Caki2 (cell line): ENCODE results near the gene MAP3K5. TPM values are rescaled to one million over a fixed set of nuclear protein-coding genes. Genes with fewer than 3 reads are reported as not detected.

ENCODE experiments used
- DNase-seq: peaks from one replicate; pipeline ENCODE4 v3.0.0-alpha.2; 2015; ENCODE audit warnings: low read depth
- in situ Hi-C: cut with HindIII; loops from 2 replicates; pipeline ENCODE4 v1.10.0; 2016; ENCODE audit warnings: low sequenced_read_pairs, low pct_unique_long_range_greater_than_20kb, mixed read lengths
- total RNA-seq: library from RNA; depleted of rRNA; stranded (reverse); fragments of >200 nt; shearing (Covaris generic); gene quantifications from 2 replicates; pipeline ENCODE4 v1.2.3, GENCODE V29; 2014; ENCODE audit warnings: low replicate concordance

The MAP3K5 gene
- total RNA-seq, 1 experiment from 2014 or later: 7.0 TPM

- DNase-seq: no peak
- in situ Hi-C loops: no loop called here
Observed at GRCh38 chr6:136737871-136738691, 54.2 kb downstream of the MAP3K5 start.

GRCh38 chr6:136737374-136737844 lies 54.9 kb downstream of the MAP3K5 start:
- in situ Hi-C loops: no loop called here

GRCh38 chr6:136736281-136736960 lies 55.9 kb downstream of the MAP3K5 start:
- no peak for DNase-seq
- in situ Hi-C loops: no loop called here

More at GRCh38 chr6:136737374-136737844, 54.9 kb downstream of the MAP3K5 start:
- no peak for DNase-seq

GRCh38 chr6:136734977-136735376 lies 57.3 kb downstream of the MAP3K5 start:
- no peak for DNase-seq
- in situ Hi-C loops: no loop called here

GRCh38 chr6:136732889-136733288 lies 59.4 kb downstream of the MAP3K5 start:
- in situ Hi-C loops: no loop called here
- no peak for DNase-seq

GRCh38 chr6:136729832-136730231 lies 62.4 kb downstream of the MAP3K5 start:
- DNase-seq: no peak
- in situ Hi-C loops: no loop called here

- in situ Hi-C loops: no loop called here
- no peak for DNase-seq
Observed at GRCh38 chr6:136728976-136729515, 63.2 kb downstream of the MAP3K5 start.

- in situ Hi-C loops: no loop called here
- DNase-seq: no peak
Observed at GRCh38 chr6:136728033-136728939, 64.0 kb downstream of the MAP3K5 start.

GRCh38 chr6:136726837-136727557 lies 65.3 kb downstream of the MAP3K5 start:
- in situ Hi-C loops: no loop called here
- DNase-seq: no peak

- in situ Hi-C loops: no loop called here
- DNase-seq: no peak
Observed at GRCh38 chr6:136725124-136725523, 67.2 kb downstream of the MAP3K5 start.

GRCh38 chr6:136723780-136724179 lies 68.5 kb downstream of the MAP3K5 start:
- no peak for DNase-seq

GRCh38 chr6:136721467-136721866 lies 70.8 kb downstream of the MAP3K5 start:
- in situ Hi-C loops: no loop called here

More at GRCh38 chr6:136723780-136724179, 68.5 kb downstream of the MAP3K5 start:
- in situ Hi-C loops: no loop called here

GRCh38 chr6:136720045-136720770 lies 72.1 kb downstream of the MAP3K5 start:
- no peak for DNase-seq
- in situ Hi-C loops: no loop called here

More at GRCh38 chr6:136721467-136721866, 70.8 kb downstream of the MAP3K5 start:
- DNase-seq: no peak

- in situ Hi-C loops: no loop called here
- DNase-seq: no peak
Observed at GRCh38 chr6:136719280-136720044, 72.8 kb downstream of the MAP3K5 start.

- in situ Hi-C loops: no loop called here
- DNase-seq: no peak
Observed at GRCh38 chr6:136718476-136718875, 73.8 kb downstream of the MAP3K5 start.

GRCh38 chr6:136717716-136717990 lies 74.6 kb downstream of the MAP3K5 start:
- in situ Hi-C loops: no loop called here
- no peak for DNase-seq
